Lung microvascular endothelial cell (primary cell): ENCODE results near the gene FHIT. TPM values are rescaled to one million over a fixed set of nuclear protein-coding genes. Genes with fewer than 3 reads are reported as not detected.

Experiments used
- DNase-seq, 2 donors: peaks; one replicate each; pipeline versions ENCODE4 v3.0.0 to v3.0.0-alpha.2; 2010; ENCODE audit warnings: low read depth in 2 of 2
- total RNA-seq: library from RNA; depleted of rRNA; stranded (reverse); fragments of >200 nt; gene quantifications from 2 replicates; pipeline ENCODE4 v1.2.1, GENCODE V29; 2014

FHIT gene
- total RNA-seq, 1 donor from 2014 or later = 0.79 TPM

GRCh38 chr3:60351481-60351880 is 899.8 kb downstream of the FHIT start:
- DNase-seq = no peak

- no peak for DNase-seq
These were observed 906.9 kb downstream of the FHIT start for GRCh38 chr3:60344340-60344739.

DNA sequence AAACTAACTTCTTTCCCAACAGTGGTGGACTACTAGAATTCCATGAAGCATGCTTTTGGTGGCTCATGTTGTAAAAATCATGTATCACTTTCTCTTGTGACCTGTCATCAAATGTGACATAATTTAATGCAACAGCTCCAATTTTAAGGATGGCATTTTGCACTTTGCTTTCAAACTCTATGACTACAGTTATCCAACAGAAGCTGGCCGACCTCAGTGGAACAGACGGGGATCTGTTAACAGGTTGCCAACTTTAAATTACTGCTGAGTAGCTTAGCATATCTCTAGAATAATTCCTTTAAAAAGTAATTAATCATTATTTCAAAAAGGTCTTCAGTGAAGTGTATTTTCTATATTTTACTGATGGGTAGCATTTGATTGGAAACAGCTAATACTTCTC is 907.4 kb downstream of the FHIT start:
- DNase-seq = no peak

DNA sequence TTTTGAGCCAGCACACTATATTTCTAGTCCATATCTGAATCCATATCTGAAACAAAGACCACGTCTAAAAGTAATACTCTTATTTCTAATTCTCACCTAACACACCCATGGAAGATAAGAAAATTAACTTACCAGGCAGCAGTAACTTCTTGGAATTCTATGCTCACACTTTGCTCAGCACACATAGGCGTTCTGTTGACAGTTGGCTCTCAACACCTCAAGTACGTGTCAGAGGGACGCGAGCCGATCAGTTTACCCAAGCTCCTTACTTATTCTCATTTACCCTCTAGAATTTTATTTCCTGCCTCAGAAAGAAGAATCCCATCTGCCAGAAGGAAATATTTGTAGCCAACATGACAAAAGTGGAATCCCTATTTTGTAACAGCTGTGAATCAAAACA is 911.9 kb downstream of the FHIT start:
- DNase-seq = no peak

GRCh38 chr3:60337421-60337820 is 913.8 kb downstream of the FHIT start:
- no peak for DNase-seq

DNA sequence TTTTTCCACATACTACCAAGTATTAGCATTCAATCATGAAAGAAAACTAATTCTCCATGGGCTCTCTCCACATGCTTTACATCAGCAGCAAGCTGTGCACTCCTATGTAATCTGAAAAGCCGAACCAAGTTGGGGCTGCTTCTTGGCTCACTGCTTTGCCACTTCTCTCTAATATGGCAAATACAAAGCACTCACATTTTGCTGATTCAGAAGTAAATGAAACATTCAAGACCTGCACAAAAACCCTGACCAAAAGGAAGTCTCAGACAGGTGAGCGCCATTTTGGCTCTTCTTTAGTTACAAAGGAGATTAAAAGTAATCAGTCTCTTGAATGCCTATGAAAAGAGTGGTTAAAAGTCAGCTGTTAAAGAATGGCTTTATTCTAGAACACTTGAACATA is 915.2 kb downstream of the FHIT start:
- no peak for DNase-seq

DNA sequence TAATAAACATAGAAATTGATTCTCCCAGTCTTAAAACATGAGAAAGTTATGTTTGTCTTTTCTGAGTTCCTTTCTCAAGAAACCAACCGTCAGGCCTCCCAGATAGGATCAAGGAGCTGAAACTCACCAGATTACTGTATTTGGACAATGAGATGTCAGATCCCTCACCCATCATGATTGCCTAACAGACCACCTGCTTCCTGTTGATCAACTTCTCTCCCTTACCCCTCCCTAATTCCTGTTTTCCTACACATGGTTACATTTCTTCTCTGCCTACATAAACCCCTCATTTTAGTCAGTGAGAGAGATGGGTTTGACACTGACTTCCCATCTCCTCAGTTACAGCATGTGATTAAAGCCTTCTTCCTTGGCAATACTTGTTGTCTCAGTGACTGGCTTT is 917.5 kb downstream of the FHIT start:
- DNase-seq = no peak

DNA sequence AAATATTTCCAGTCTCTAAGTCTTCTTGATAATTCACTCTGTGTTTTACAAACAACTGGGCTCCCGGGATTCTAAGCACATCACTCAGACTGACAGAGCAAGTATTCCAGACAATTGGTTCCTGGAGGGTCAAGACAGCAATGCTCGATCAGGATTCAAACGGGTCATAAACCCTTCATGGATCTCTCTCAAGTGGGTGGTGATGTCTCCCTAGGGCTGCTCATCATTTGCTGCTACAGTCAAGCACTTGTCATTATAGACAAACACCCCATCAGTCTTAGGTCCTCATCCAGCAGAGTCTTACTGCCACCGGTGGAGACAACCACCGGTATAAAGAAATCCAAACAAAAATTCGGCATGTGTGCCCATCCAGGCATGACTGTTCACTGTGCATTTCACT is 921.1 kb downstream of the FHIT start:
- DNase-seq = no peak

GRCh38 chr3:60325610-60326170 is 925.6 kb downstream of the FHIT start:
- DNase-seq = no peak

GRCh38 chr3:60323651-60324050 is 927.6 kb downstream of the FHIT start:
- no peak for DNase-seq

- DNase-seq = no peak
These were observed 928.1 kb downstream of the FHIT start for GRCh38 chr3:60323180-60323579.

- DNase-seq = no peak
These were observed 928.9 kb downstream of the FHIT start for GRCh38 chr3:60322298-60322856.

GRCh38 chr3:60319179-60319858 is 931.9 kb downstream of the FHIT start:
- no peak for DNase-seq

DNA sequence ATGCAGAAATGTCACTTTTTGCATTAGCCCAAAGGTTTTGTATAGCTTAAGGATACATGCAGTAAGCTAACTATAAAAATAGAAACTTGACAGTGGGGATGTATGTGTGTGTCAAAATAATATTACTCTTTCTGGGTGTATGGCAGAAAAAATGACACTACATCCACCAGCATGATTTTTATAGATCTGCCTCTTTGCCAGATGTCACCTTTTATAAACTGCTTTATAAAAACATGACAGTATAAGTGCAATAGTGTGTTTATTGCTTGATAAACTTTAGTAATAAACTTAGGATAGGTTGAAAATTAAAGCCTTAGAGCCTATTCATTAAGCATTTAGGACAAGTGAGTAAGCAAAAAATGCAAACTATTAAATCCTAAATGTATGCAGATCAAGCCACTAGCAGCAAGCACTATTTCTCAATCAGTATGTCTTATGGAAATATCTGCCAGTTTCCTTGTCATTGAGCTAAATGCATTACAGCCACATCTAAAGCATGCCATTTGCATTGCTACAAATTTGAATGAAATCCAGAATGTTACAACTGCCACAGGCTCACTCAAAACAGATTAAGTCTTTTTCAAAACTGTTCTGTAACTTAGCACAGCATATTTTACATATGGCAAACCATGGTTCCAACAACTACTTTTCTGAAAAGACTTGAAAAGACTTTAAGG is 935.0 kb downstream of the FHIT start:
- no peak for DNase-seq

GRCh38 chr3:60313951-60314461 is 937.2 kb downstream of the FHIT start:
- DNase-seq = no peak

DNA sequence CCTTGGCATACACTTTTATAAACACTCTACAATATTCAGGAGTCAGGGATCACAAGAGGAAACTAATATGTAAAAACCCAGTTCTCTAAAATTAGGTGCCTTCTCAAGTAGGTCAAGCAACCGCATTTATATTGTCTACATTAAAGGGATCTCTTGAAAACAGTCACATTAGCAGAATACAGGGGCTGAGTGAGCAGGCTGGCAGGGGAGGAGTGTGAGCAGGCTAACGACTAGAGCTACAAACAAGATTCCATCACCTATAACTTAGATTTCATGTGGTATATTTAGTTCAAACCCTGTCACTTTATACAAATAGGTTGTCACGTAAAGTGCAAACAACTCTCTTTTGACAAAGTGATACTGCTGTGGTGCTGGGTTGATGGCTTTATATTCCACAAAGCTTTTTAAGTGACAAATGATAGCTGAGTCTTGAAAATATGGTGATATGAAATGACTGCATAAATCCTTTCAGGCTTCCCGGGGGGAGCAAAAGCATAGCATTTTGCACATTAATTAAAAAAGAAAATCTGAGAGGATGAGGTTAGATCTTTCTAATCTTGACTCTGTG is 937.9 kb downstream of the FHIT start:
- no peak for DNase-seq

DNA sequence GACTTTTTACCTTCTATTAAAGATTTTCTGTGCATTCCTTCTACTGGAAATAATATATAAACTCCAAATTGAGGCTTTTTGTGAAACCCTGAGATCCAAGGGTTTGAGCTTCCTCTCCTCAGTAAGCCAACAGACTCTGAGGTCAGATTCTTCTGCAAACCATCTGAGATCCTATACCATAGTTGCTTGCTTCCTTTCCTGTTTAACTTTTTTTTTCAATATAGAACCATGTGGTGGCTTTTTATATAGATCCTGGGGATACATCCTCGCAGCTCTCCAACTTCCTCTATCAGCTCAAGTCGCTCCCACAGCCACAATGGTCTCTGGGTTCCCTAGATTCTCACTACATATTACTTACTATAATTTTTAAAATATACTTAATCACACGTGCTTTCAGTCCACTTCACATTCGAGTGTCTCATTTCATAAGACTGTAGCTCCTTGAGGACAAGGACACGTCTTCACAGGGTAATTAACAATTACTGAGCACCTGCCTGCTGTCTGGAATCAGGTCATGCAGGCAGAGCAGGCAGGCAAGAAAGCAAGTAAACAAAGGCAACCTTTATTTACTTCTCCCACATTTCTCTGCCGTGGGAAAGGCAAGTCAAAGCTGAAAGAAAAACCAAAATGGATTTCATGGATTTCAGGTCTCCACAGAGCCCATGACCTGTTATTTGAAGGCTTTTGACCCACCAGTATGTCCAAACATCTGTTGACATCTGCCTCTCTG is 941.5 kb downstream of the FHIT start:
- DNase-seq = no peak

DNA sequence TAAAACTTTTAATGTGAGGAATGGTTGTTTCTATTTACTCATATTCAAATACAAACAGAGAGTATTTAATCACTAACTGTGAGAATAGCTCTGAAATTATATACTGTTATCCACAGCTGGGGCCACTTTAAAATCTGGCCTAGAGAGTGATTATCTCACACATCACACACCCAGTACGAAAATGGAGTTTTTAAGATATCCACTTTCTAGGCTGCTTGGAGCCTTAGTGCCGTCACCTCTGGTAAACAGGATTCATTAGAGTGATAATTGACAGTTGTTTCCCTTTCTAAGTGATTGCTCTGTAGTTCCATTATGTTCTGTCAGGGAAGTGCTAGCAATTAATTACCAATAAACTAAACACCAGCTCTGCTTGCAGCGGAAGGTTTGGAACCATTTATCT is 942.4 kb downstream of the FHIT start:
- no peak for DNase-seq

DNA sequence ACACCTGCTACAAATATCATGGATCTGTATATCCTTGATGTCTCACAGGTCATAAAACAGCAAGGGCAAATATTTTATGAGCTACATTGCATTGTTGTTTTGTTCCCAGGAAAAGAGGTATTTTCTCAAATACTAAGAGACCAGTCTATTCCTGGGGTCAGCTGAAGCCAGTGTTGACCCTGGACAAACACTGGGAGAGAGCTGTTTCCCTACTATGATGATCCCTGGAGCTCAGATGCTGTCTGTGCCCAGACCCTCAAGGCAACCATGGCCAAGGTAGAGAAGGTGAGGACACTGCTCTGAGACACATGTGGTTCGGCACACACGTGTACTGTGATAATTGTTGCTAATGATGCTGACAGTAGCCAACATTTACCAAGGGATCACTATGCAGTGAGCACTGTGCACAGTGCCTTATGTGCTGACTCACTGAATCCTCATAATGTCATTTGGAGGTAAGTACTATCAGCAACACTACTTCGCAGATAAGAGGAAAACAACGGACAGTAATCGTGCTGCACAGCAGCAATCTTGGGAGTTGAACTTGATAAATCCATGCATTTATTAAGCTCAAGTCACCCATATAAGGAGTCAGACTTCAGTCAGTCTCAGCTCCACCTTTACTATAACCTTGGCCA is 943.6 kb downstream of the FHIT start:
- no peak for DNase-seq

DNA sequence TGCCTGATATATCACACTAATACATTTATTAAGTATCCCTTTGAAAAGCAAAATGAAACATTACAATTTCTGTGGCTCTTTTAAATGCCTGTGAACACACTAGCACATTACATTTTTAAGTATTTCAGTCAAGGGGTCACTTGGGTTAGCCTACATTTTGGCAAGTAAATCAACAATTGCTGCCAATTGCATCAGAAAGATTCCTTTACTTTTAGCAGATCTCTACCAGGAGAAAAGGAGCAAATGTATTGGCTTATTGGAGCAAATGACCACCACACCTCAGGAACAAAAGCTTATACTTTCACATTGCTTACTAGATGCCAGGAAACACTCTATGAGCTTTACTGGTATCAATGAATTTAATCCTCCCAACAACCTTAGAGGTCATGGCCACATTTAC is 947.1 kb downstream of the FHIT start:
- no peak for DNase-seq

GRCh38 chr3:60303160-60303559 is 948.1 kb downstream of the FHIT start:
- DNase-seq = no peak
